HepG2 (cell line): ENCODE measurements around the gene RNASE13. TPM values are rescaled to one million over a fixed set of nuclear protein-coding genes. Genes with fewer than 3 reads are reported as not detected.

Experiments
- CREB1 ChIP-seq, 2 experiments: fragments of 450-650 bp in 1 of 2; IDR thresholded peaks; 2 replicates each; pipeline ENCODE4 v1.6.1; 2016 to 2017; ENCODE audit warnings: control low read depth in 1 of 2, mild to moderate bottlenecking in 1 of 2, missing compliant biosample characterization in 1 of 2, missing genetic modification characterization in 1 of 2
- GMEB1 ChIP-seq: sonication (generic); formaldehyde crosslinking; IDR thresholded peaks from 2 replicates; pipeline ENCODE4 v1.5.1; 2020; ENCODE audit warnings: missing genetic modification reagents, mild to moderate bottlenecking, borderline replicate concordance
- polyA plus RNA-seq, 8 experiments: library from polyadenylated mRNA; depleted of rRNA in 3 of 8; stranded (reverse) in 7 of 8; unstranded in 1 of 8; fragments of >200 nt; fragmentation: Illumina TruSeq in 4 of 8; extraction: Trizol in 4 of 8; gene quantifications; 2 replicates each; pipeline versions ENCODE4 v1.2.1 to v1.2.3, GENCODE V29; 2011 to 2016; ENCODE audit warnings: low read depth in 4 of 8, missing spikeins in 1 of 8, mixed read lengths in 1 of 8; ENCODE audit not compliant: insufficient read depth in 1 of 8
- total RNA-seq, 5 experiments: library from RNA; depleted of rRNA; stranded (reverse); fragments of >200 nt; fragmentation: Illumina TruSeq; extraction: Trizol; gene quantifications; 2 replicates each; pipeline ENCODE4 v1.2.3, GENCODE V29; 2016; ENCODE audit warnings: low read depth in 1 of 5
- TF ChIP-seq, protein P1 (sequence below): sonication (generic); formaldehyde crosslinking; IDR thresholded peaks from 2 replicates; pipeline ENCODE4 v1.4.0; 2020; ENCODE audit warnings: missing genetic modification reagents, borderline replicate concordance
- TF ChIP-seq, protein P2 (sequence below): sonication (generic); formaldehyde crosslinking; IDR thresholded peaks from 2 replicates; pipeline ENCODE4 v1.5.1; 2020; ENCODE audit warnings: missing genetic modification reagents, mild to moderate bottlenecking, borderline replicate concordance

Gene RNASE13
- total and polyA plus RNA-seq, 2 of the 13 experiments (the other 11 are each of a cell fraction or from before 2014, with no cell fraction given): 1.0 TPM; not detected in 1

- TF ChIP-seq, protein P1, sequence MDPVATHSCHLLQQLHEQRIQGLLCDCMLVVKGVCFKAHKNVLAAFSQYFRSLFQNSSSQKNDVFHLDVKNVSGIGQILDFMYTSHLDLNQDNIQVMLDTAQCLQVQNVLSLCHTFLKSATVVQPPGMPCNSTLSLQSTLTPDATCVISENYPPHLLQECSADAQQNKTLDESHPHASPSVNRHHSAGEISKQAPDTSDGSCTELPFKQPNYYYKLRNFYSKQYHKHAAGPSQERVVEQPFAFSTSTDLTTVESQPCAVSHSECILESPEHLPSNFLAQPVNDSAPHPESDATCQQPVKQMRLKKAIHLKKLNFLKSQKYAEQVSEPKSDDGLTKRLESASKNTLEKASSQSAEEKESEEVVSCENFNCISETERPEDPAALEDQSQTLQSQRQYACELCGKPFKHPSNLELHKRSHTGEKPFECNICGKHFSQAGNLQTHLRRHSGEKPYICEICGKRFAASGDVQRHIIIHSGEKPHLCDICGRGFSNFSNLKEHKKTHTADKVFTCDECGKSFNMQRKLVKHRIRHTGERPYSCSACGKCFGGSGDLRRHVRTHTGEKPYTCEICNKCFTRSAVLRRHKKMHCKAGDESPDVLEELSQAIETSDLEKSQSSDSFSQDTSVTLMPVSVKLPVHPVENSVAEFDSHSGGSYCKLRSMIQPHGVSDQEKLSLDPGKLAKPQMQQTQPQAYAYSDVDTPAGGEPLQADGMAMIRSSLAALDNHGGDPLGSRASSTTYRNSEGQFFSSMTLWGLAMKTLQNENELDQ (CRISPR knock-in tag): no peak
- TF ChIP-seq GMEB1 (CRISPR knock-in tag) (no peak; the same call in 1 of the 2 replicates), CREB1 (IDR thresholded peaks at IDR 0.05) (no peak), CREB1 (CRISPR knock-in tag; IDR thresholded peaks at IDR 0.05) (no peak)
- TF ChIP-seq, protein P2, sequence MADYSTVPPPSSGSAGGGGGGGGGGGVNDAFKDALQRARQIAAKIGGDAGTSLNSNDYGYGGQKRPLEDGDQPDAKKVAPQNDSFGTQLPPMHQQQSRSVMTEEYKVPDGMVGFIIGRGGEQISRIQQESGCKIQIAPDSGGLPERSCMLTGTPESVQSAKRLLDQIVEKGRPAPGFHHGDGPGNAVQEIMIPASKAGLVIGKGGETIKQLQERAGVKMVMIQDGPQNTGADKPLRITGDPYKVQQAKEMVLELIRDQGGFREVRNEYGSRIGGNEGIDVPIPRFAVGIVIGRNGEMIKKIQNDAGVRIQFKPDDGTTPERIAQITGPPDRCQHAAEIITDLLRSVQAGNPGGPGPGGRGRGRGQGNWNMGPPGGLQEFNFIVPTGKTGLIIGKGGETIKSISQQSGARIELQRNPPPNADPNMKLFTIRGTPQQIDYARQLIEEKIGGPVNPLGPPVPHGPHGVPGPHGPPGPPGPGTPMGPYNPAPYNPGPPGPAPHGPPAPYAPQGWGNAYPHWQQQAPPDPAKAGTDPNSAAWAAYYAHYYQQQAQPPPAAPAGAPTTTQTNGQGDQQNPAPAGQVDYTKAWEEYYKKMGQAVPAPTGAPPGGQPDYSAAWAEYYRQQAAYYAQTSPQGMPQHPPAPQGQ (CRISPR knock-in tag): 0 out of 2 replicates have a peak, but pooled peaks have one; percentile 16
- TF ChIP-seq, all 625 proteins: peak for 53
These were observed 18.8 kb upstream of the RNASE13 start (continued) for GRCh38 chr14:21053184-21054122.
